Right kidney (tissue), 1 donor: ENCODE measurements around the gene MGST3.
"Not testable (repeated sequence)": the region's sequence is repeated elsewhere in the genome, so short reads cannot be mapped to it uniquely, and the experiment has no call there.

Experiments
- DNase-seq: peaks from one replicate; pipeline ENCODE4 v3.0.0-alpha.2; 2016

Gene MGST3

GRCh38 chr1:165697491-165697880 lies 66.5 kb downstream of the MGST3 start:
- DNase-seq, result no peak

GRCh38 chr1:165697881-165698760 lies 67.1 kb downstream of the MGST3 start, which contains the start of gene ALDH9A1:
Gene ALDH9A1, minus strand, starts transcription at chr1:165698562. Its CDS starts 4 bp downstream, at chr1:165698558.
- DNase-seq, result peak; percentile 95

GRCh38 chr1:165698761-165699052 lies 67.7 kb downstream of the MGST3 start:
- no peak for DNase-seq

- no peak for DNase-seq
Measured at GRCh38 chr1:165699577-165699976, 68.5 kb downstream of the MGST3 start.

- DNase-seq, result not testable (repeated sequence)
Measured at GRCh38 chr1:165701922-165702321, 70.9 kb downstream of the MGST3 start.

- DNase-seq, result no peak
Measured at GRCh38 chr1:165703648-165704047, 72.6 kb downstream of the MGST3 start.
